Kidney tubule cell (primary cell): Measurements from ENCODE around the gene KRTAP5-2.

Source experiments
- DNase-seq: peaks from one replicate; pipeline ENCODE4 v3.0.0-alpha.2; 2018; ENCODE audit warnings: low spot score

KRTAP5-2 gene

DNA sequence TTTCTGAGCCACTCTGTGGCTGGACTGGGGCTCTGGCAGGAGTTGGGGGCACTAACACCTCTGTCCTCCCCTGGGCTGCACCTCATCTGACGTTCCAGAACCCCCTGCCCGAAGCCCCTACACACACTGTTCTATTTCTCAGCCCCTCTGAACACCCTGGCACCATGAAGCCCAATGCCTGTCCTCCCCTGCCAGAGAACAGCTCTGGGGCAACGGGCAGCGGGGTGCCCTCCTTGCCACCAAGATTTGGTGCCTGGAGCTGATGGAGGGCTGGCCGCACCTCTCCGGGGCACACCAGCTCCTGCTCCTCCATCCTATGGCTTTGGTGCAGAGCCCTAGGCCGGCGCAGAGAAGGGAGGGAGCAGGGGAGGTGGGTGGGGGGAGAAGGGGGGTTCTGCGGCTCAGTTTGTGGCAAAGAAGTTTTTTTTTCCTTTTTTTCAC is 42.4 kb downstream of the KRTAP5-2 start:
- DNase-seq, result no peak

DNA sequence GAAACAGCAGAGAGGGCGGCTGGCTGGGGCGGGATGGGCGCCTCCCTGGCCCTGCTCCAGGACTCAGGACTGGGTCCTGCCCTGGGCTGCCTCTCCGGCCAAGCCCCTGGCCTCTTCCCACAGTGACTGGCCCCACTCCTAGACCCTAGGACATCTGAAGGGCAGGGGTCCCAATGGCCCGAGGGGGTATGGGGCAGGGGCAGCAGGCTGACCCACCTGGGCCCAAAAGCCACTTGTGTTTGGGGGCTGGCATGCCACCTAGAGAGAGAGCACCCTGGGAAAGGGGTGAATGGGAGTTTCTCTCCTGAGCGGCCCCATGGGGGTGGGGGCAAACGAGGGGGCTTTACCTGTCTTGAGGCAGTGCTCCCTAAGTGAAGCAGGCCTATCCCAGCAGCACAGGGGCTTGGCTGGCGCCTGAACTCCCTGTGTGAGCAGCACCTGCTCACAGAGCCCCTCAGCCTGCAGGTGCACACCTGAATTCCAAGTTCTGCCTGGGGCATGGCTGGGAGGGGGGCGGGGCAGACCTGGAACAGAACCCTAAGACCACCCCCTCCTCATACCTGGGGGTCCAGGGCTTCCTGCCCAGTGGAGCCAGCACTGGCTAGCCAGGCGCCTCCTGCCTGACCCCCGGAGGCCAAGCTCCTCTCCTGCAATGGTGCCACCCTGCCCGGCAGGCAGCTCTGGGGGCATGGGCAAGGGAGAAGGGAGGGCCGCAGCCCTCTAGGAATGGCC is 42.9 kb downstream of the KRTAP5-2 start:
- no peak for DNase-seq

GRCh38 chr11:1553808-1554594 is 44.1 kb downstream of the KRTAP5-2 start:
- peak; percentile 92 for DNase-seq

- no peak for DNase-seq
These were observed 48.5 kb downstream of the KRTAP5-2 start for GRCh38 chr11:1549338-1550330.

GRCh38 chr11:1548221-1549070 is 49.6 kb downstream of the KRTAP5-2 start:
- peak; percentile 90 for DNase-seq

DNA sequence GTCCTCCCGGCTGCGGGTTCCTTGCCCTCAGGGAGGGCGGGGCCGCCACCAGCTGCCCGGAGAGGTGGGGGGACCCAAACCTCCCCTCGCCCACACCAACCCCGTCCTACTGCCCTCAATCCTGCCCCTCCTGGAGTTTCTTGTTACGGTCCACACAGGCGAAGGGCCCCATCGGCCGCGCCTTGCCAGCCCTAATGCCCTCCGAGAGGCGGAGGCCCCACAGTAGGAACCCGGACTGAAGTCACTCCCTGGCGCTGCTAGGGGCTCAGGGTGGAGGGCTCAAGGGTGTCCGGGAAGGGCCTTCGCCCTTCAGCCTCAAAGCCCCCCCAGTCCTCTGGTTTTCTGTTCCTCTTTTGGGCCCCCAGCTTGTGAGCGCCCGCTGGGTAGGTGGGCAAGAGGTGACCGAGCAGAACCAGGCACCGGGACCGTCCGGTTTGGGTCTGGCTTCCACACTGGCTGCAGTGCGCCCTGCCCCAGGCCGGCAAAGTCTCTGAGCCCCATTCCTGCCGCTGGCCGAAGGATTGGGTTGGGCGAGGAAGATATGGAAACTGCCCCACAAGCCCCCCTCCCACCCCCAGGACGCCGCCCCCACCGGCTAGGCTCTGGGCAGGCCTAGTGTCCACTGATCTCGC is 50.5 kb downstream of the KRTAP5-2 start:
- no peak for DNase-seq
